ENCODE measurements around the gene HHAT. TPM values are rescaled to one million over a fixed set of nuclear protein-coding genes. Genes with fewer than 3 reads are reported as not detected.
"Not testable (repeated sequence)": the region's sequence is repeated elsewhere in the genome, so short reads cannot be mapped to it uniquely, and the experiment has no call there.

The HHAT gene
- polyA plus RNA-seq, 4 donors: 12.2 to 16.6 (median 15.5) TPM

GRCh38 chr1:210627755-210628154, 299.1 kb downstream of the HHAT start:
- no peak for DNase-seq (ENCODE audit: low read depth in 4 of 4, low spot score in 3 of 4)

DNA sequence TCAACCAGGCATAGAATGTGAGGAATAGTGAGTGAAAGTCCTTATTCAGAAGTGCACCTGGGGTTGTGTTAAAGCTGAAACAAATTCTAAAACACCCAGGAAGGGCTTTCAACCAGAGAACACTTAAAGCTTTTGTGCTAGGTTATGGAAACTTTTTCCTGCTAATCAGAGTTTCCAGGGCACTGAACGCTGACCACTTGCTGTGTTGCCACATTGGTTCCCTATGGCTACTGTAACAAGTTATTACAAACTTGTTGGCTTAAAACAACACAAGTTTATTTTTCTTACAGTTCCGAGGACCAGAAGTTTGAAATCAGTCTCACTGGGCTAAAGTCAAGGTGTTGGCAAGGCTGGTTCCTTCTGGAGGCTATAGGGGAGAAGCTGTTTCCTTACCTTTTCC, 300.6 kb downstream of the HHAT start:
- no peak for DNase-seq (ENCODE audit: low read depth in 4 of 4, low spot score in 3 of 4)

GRCh38 chr1:210631399-210631798, 302.7 kb downstream of the HHAT start:
- DNase-seq (ENCODE audit: low read depth in 4 of 4, low spot score in 3 of 4): no peak

DNA sequence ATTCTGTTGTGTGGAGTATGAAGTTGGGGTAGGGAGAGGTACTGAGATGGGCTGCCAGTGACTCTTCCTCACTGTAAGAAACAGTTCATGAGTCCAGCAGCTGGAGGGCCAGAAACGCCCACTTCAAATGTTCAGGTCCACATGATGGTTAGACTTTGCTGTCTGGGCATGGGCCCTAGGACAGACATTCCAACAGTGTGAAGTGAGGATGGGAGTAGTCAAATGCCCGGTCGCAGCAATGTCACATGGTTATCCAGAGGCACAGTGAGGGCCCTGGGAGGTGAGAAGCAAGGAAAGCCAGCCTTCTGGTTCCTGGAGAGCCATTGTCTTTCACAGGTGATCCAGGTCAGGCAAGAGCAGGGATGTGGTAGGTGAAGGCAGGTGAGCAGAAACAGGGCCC, 304.4 kb downstream of the HHAT start:
- no peak for DNase-seq (ENCODE audit: low read depth in 4 of 4, low spot score in 3 of 4)

DNA sequence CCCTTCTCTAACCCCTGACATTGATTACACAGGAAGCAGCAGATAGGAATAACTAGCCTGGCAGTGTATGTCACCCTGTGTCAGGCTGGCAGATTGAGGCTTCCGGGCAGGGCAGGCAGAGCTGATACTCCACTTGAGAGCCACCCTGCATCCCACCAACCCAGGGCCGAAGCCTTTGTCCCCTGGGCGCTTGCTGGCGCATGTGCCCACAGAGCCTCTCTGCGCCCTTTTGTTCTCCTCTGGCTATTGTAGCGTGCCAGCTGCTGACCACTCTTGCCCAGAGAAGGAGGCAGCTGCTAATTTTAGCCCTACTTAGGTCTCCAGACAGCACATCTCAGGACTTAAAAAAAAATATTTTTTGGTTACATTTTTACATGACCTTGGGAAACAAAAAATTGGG, 304.9 kb downstream of the HHAT start:
- DNase-seq (ENCODE audit: low read depth in 4 of 4, low spot score in 3 of 4): no peak

- DNase-seq (ENCODE audit: low read depth in 4 of 4, low spot score in 3 of 4): no peak
Observed at GRCh38 chr1:210635108-210635507, 306.4 kb downstream of the HHAT start.

DNA sequence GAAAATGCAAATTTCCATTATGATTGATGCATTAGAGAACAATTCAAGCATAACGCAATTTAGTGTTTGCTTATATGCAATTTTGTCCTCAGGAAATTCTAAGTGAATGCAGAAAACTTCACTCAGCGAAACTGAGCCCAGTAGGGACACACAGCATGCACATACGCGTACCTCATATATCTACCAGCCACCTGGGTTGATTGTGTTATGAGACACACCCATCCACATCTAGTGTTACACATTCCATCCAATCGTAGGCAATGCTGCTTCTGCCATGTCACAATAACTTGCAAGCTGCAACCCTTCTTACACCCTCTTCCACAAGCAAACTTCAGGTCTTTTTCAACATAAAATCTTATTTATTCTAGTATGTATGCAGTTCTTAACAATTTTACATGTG, 312.9 kb downstream of the HHAT start:
- DNase-seq (ENCODE audit: low read depth in 4 of 4, low spot score in 3 of 4): no peak

- DNase-seq (ENCODE audit: low read depth in 4 of 4, low spot score in 3 of 4): no peak
Observed at GRCh38 chr1:210645582-210646257, 317.0 kb downstream of the HHAT start.

DNA sequence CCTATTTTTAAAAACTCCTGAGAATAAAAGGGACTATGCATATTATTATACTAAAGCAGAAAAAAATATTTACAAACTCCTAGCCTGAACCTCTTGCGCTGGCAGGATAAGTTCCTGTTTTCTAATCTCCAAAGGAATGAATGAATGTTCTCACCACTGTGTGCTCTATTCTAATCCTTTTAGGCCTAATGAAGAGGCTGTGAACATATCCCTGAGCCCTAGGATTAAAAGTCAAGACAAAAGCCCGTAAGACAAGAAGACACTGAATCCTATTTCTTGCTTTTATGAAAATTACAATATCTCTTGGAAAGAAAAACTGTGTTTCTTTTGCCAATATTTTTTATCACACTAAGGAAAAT, 317.5 kb downstream of the HHAT start:
- DNase-seq (ENCODE audit: low read depth in 4 of 4, low spot score in 3 of 4): no peak

- DNase-seq (ENCODE audit: low read depth in 4 of 4, low spot score in 3 of 4): no peak
Observed at GRCh38 chr1:210647406-210648333, 319.0 kb downstream of the HHAT start.

DNA sequence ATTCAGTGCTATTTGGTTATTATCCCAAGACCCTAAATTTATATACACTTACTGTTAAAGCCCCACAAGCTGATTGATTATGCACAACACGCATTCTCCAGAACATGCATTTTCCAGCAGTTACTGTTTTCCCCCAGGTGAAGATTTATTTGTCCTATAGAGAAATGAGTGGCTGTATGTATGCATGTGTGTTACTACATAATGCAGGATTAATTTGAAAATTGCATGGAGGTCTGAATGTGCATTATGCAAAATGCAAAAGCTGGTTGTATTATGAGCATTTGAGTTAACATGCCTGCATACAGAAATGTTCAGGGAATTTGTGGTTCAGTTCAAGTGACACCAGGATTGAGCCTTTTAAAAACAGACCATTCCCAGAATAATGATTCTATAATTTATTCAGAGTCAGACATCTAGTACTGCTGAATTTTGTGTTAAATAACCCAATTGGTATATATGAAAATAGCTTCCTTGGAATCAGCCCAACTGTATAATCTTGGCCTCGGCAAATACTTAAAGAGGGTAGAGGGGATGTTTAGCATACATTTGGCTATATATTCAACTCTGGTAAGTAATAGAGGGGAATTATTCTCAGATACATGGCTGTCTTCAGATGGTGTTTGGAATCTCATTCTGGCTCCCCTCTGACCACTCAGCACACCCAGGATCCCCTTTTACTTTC, 320.0 kb downstream of the HHAT start:
- DNase-seq (ENCODE audit: low read depth in 4 of 4, low spot score in 3 of 4): no peak

- DNase-seq (ENCODE audit: low read depth in 4 of 4, low spot score in 3 of 4): no peak
Observed at GRCh38 chr1:210650403-210650802, 321.7 kb downstream of the HHAT start.

DNA sequence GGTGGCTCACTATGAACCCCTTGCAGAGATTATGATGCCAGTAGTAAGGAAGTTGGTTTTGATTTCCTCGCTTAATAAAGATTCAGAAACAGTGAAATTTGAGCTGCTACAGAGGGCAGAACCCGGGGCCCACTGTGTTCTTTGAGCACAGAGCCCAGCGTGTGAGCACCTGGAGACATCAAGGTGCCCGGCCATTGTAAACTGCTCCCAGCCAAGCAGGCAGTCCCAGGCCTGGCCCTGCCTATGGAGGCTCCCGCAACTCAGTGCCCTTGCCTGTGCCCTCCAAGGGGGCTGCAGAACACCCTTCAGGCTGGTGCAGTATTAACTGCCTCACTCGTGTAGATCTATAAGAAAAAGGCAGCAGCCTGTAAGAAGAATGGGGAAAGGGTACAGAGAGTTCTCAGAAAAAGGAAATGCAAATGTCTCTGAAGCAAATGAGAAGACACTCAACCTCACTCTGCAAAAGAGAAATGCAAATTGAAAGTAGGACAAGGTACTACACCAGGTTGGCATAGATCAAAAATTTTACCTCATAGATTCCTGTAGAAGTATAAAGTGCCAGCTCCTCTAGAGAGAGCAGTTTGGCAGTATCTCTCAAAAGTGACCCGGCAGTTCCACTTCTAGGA, 323.7 kb downstream of the HHAT start:
- DNase-seq (ENCODE audit: low read depth in 4 of 4, low spot score in 3 of 4): no peak

DNA sequence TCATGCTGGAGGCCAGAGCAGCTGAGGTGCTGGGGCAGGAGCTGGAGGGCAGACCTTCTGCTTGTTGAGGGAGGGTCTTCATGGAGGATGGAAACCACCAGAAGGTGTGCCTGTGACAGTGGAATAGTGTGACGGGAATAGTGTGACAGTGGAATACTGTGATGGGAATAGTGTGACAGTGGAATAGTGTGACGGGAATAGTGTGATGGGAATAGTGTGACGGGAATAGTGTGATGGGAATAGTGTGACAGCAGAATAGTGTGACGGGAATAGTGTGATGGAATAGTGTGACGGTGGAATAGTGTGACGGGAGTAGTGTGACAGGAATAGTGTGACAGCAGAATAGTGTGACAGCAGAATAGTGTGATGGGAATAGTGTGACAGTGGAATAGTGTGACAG, 325.1 kb downstream of the HHAT start:
- no peak for DNase-seq (ENCODE audit: low read depth in 4 of 4, low spot score in 3 of 4)

DNA sequence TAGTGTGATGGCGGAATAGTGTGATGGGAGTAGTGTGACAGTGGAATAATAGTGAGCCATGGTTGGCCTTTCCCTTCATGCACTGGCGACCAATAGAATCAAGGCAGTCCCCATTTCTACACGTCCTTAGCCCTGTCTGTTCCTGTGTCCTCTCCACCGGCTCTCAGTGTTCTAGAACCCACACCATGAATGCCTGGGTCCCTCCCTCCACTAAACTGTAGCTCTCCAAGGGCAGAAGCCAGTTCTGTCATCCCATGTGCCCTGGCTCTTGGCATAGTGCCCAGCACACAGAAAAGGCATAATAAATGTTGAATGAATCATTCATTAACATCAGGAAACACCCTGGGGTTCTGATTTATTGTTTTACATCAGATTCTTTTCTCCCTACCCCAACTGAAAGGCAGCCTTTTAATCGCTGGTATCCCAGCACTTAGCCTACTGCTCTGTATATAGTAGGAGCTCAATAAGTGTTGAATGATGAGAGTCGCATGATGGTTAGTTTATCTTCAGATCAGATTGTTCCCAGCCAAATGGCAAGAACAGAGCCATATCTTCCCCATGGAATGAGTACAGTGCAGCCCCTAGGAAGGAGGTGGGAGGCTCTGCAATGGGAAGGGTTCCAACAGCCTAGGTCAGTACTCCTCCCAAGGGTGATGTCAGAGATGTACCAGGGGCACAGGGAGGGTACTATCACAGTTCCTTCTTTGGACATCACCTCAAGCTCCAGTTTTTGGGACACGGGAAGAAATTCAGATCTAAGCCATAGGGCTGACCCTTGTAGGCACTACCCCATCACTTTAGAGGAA, 325.7 kb downstream of the HHAT start:
- DNase-seq (ENCODE audit: low read depth in 4 of 4, low spot score in 3 of 4): no peak

DNA sequence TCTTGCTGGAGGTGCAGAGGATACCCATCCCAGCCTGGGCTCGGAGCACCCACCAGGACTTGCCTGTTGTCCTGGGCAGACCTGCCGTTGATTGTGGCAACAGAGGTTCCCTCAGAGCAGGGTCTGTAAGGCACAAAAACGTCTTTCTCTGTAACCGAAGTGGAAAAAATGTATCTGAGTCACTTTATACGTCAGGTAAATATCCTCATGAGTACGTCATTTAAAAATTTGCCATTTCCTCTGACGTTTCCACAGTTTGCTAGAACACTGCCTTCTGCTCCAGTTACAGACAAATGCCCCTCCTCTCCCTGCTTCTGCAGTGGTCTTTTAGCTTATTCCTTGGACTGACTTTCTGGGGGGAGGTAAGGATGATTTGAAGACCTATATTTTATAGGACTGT, 326.8 kb downstream of the HHAT start:
- no peak for DNase-seq (ENCODE audit: low read depth in 4 of 4, low spot score in 3 of 4)

DNA sequence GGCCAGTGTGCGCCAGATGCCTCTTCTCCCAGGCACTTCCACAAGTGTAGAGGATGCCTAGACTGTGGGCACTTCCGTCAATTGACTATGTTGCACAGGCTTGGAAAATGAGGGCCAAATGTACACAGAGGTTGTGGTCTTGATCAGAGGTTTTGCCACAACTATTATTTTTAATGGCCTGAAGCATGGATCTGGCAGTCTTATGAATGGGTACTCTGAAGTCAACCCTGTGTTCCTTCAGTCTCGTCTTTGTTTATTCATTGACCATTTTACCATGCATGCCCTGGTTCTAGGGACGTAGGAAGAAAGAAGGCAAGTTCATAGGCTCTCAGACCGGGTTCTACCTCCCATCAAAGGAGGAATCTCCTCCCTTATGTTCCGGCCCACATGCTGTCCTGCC, 329.1 kb downstream of the HHAT start:
- DNase-seq (ENCODE audit: low read depth in 4 of 4, low spot score in 3 of 4): no peak

- DNase-seq (ENCODE audit: low read depth in 4 of 4, low spot score in 3 of 4): not testable (repeated sequence)
Observed at GRCh38 chr1:210661520-210661919, 332.8 kb downstream of the HHAT start.

DNA sequence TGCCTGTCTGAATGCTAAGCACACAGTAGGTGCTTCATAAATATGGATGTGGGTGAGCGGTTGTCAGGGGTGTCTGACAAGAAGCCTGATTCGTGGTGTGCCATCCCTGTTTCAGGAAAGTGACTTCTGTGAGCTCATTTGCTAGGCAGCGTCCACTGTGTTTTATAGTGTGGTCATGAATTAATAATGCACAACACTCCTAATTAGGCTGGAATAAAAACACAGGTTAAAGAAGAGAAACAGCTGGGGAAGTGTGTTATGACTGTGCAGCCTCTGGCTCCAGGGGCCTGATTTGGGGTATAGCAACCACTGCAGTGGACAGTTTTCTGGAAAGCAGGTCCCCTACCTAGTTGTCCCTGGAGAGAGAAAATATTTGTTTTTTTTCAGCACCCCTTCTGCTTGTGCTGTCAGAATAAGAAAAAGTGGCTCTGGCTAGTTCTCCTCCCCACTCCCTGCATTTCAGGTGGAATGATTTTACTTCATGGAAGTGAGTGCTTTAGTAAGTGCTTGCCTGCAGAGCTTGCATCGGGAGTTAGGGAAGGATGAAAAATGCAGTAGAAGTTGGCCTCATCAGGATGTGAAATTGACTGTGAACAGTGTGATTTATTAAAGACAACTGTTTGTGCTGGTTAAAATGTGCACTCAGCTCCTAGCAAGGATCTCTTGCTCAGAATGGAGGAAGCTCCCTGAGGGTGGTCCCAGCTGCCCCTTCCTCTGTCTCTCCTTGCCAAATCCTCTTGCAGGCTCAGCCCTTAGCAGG, 333.8 kb downstream of the HHAT start:
- peak in 1 of 4 donors; percentile 8 for DNase-seq (ENCODE audit: low read depth in 4 of 4, low spot score in 3 of 4)
